Measurements from ENCODE around the gene LEPR.

The LEPR gene

DNA sequence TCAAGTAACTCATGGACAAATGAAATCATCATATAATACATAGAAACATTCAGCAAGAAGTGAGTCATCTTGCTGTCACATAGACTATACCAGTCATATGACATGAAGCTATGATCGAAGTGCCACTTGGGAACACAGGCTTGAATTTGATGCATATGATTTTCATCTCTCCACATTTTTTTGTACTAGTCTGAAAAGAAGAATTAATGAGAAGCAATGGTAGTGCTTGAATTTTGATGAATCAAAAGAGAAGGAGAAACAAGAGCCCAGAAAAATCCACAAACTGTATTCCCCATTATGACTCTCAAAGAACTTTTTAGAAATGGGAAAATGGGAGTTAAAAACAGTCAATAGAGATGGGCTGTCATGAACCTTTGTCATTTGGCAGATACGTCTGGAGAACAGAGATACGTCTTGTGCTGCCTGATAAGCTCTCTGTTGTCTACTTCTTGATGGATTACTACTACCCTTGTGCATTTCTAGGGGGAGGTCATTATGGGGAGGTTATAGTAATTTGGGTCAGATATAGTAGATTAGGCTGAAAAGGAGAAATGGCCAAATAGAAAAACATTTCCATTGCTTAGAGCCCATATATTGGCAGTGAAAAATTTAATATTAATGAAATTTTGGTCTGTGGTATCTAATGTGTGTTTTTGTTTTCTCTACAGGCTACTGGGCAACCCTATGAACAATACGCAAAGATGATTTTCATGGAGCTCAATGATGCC, 8.0 kb upstream of the LEPR start:
- DNase-seq (ENCODE audit: low read depth in 2 of 2), result no peak

DNA sequence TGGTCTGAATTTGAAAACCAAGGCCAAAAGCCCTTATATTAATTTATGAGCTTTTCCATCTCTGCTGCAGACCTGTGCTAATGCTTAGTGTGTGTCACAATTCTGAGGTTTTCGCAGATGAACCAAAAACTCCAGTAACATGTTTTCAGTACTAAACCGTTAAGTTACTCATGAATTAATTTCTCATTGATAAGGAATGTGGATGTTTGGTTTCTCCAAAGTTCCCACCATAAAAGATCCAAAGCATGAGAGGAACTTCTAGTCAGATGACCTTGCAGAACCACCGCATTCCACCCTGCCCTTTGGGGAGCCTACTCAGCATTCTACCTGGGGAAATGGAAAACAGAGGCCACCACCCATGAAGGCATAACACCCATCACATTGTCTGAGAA, 7.5 kb upstream of the LEPR start:
- DNase-seq (ENCODE audit: low read depth in 2 of 2), result no peak

- no peak for DNase-seq (ENCODE audit: low read depth in 2 of 2)
These were observed 5.9 kb upstream of the LEPR start for GRCh38 chr1:65414538-65414937.

- no peak for DNase-seq (ENCODE audit: low read depth in 2 of 2)
These were observed 3.7 kb upstream of the LEPR start for GRCh38 chr1:65416767-65417166.

GRCh38 chr1:65417729-65418128, 2.7 kb upstream of the LEPR start:
- DNase-seq (ENCODE audit: low read depth in 2 of 2), result no peak

DNA sequence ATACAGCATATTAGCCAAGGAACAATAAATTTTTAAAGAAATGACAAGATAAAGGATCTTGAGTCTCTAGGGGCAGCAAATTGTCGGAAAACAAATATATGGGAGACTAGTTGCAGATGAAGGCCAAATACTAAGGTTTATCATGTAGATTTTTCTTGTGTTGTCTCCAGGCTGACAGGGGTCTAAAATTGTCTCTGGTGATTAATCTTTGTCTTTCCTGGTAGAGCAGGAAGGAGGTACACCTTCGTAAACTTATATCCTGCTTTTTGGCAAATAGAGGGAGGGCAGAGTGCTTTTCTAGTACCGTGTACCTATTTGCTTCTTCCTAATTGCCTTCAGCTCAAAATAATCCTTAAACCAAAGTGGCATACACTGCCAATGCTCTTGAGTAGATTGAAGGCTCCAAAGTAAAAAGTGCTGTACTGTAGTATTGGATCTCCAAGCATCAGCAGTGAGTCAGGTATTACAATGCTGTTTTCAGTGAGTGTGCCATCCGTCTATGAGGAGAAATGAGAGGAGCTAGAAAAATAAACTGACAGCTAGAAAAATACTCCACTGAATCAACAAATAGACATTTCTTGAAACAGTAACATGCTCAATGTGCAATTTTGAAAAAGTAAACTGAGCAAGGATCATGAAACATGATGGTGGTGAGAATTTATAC, 1.8 kb upstream of the LEPR start:
- DNase-seq (ENCODE audit: low read depth in 2 of 2), result no peak

GRCh38 chr1:65419681-65420589, 533 bp upstream of the LEPR start:
- peak; percentile 97 to 98 for DNase-seq (ENCODE audit: low read depth in 2 of 2)

GRCh38 chr1:65421351-65422025, 1.0 kb downstream of the LEPR start:
- no peak for DNase-seq (ENCODE audit: low read depth in 2 of 2)

GRCh38 chr1:65422241-65423203, 2.1 kb downstream of the LEPR start:
- DNase-seq (ENCODE audit: low read depth in 2 of 2), result no peak

GRCh38 chr1:65423884-65424572, 3.6 kb downstream of the LEPR start:
- no peak for DNase-seq (ENCODE audit: low read depth in 2 of 2)

DNA sequence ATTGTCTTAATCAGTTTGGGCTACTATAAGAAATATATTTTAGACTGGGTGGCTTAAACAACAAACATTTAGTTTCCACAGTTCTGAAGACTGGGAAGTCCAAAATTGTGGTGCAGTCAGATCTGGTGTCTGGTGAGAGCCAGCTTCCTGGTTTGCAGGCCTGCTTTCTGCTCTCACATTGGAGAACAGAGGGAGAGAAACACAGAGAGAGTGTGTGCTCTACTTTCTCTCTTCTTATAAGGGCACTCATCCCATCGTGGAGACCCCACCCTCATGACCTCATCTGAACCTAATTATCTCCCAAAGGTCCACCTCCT, 4.1 kb downstream of the LEPR start:
- no peak for DNase-seq (ENCODE audit: low read depth in 2 of 2)

- DNase-seq (ENCODE audit: low read depth in 2 of 2), result no peak
These were observed 4.5 kb downstream of the LEPR start for GRCh38 chr1:65425006-65425405.

- no peak for DNase-seq (ENCODE audit: low read depth in 2 of 2)
These were observed 5.2 kb downstream of the LEPR start for GRCh38 chr1:65425697-65426096.

- DNase-seq (ENCODE audit: low read depth in 2 of 2), result no peak
These were observed 8.6 kb downstream of the LEPR start for GRCh38 chr1:65429078-65429477.

DNA sequence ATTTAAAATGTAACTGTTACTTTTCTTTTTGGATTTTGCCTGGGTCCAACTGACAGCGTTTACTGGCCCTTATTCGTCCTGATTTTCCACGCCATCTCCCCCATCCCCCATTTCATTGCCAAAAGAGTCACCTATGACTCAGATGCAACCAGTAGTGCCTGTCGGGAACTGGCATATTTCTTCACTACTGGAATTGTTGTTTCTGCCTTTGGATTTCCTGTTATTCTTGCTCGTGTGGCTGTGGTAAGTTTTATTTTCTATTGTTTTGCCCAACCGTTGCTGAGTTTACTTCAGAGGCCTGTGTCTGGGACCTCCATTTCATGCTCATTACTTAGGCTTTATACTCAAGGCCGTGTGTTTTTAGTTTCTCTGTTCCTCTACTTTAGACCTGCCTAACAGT, 9.3 kb downstream of the LEPR start:
- no peak for DNase-seq (ENCODE audit: low read depth in 2 of 2)

GRCh38 chr1:65431111-65431705, 10.7 kb downstream of the LEPR start:
- DNase-seq (ENCODE audit: low read depth in 2 of 2), result no peak

DNA sequence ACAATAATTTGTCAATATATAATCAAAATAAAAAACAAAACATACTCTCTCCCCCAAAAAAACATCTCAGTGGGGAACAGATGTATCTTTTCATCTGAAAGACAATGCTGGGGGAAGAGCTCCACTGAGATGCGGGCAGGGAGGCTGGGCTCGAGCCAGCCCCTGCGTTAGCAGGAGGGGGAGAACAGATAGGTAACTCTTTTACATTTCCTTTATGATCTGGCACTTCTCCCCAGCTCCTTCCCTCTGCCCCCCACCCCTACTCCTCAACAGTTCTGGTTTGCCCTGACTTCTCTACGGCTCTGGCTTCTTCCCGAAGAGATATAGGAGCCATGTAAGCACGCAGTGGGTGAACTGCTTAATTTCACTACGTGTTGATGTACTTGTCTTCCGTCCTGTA, 12.4 kb downstream of the LEPR start:
- no peak for DNase-seq (ENCODE audit: low read depth in 2 of 2)

GRCh38 chr1:65434255-65434654, 13.8 kb downstream of the LEPR start:
- no peak for DNase-seq (ENCODE audit: low read depth in 2 of 2)

- no peak for DNase-seq (ENCODE audit: low read depth in 2 of 2)
These were observed 14.3 kb downstream of the LEPR start for GRCh38 chr1:65434760-65435159.

- no peak for DNase-seq (ENCODE audit: low read depth in 2 of 2)
These were observed 15.5 kb downstream of the LEPR start for GRCh38 chr1:65435987-65436386.

Measured in stimulated activated CD8-positive, alpha-beta memory T cell treated with anti-CD3 and anti-CD28 coated beads, Interleukin-7, amount 100 ng/mL, for 4 hours (primary cell).